H1 (cell line): ENCODE results near the gene SLU7. TPM values are rescaled to one million over a fixed set of nuclear protein-coding genes. Genes with fewer than 3 reads are reported as not detected.
A peak's percentile ranks its signal among the peaks of the same experiment; 100 is the strongest.

Experiments used
- CTCF ChIA-PET: fragments of 300-600 bp; sonication (Branson Sonifier 250); formaldehyde crosslinking; loops from one replicate; lab custom pipeline; 2021; ENCODE audit not compliant: partially characterized antibody; lab: Charles Lee
- POLR2A ChIA-PET: fragments of 300-600 bp; sonication (Branson Sonifier 250); formaldehyde crosslinking; loops from one replicate; lab custom pipeline; 2021; ENCODE audit warnings: inconsistent platforms; ENCODE audit not compliant: partially characterized antibody; lab: Charles Lee
- DNase-seq, 2 experiments: peaks; one replicate each; pipeline versions ENCODE4 v3.0.0 to v3.0.0-alpha.2; 2010 to 2022; ENCODE audit warnings: low spot score in 2 of 2, low read depth in 1 of 2, mixed read lengths in 1 of 2
- FAIRE-seq: peaks from 2 replicates; lab custom pipeline; 2011; peaks lifted over from hg19 to GRCh38; lab: Jason Lieb, UNC
- H2AFZ ChIP-seq: 2 replicates; pipeline ENCODE4 v1.8.1; 2012; ENCODE audit warnings: low read length, inconsistent platforms
- H2AK5ac ChIP-seq: 2 replicates; pipeline ENCODE4 v1.6.1; 2013; ENCODE audit warnings: low read depth, low read length
- H2BK120ac ChIP-seq: replicated peaks from 2 replicates; pipeline ENCODE3; 2013; ENCODE audit warnings: low read depth, low read length, inconsistent platforms
- H2BK12ac ChIP-seq: 2 replicates; pipeline ENCODE4 v1.6.1; 2013; ENCODE audit warnings: low read depth, low read length
- H2BK15ac ChIP-seq: 2 replicates; pipeline ENCODE4 v1.6.1; 2013; ENCODE audit warnings: low read length
- H2BK20ac ChIP-seq: 2 replicates; pipeline ENCODE4 v1.6.1; 2013; ENCODE audit warnings: low read length
- H2BK5ac ChIP-seq: 2 replicates; pipeline ENCODE4 v1.6.1; 2013; ENCODE audit warnings: low read depth, low read length
- H3K14ac ChIP-seq: 2 replicates; pipeline ENCODE4 v1.6.1; 2013; ENCODE audit warnings: inconsistent platforms; ENCODE audit not compliant: insufficient read length
- H3K18ac ChIP-seq: 2 replicates; pipeline ENCODE4 v1.6.1; 2013; ENCODE audit warnings: low read length; ENCODE audit errors: extremely low read depth
- H3K23ac ChIP-seq: 2 replicates; pipeline ENCODE4 v1.6.1; 2013; ENCODE audit warnings: inconsistent platforms; ENCODE audit not compliant: insufficient read length
- H3K23me2 ChIP-seq: 2 replicates; pipeline ENCODE4 v1.6.1; 2013; ENCODE audit warnings: low read depth, low read length
- H3K27ac ChIP-seq: 2 replicates; pipeline ENCODE4 v1.6.1; 2011; ENCODE audit warnings: low read depth, low read length, inconsistent platforms
- H3K27me3 ChIP-seq, 4 experiments: replicated peaks in 1 of 4; 1 replicate in 1 of 4; 2 replicates in 3 of 4; pipeline versions ENCODE4 v1.6.1 to v1.8.1; 2011 to 2013; ENCODE audit warnings: low read length in 3 of 4, mild to moderate bottlenecking in 3 of 4, inconsistent platforms in 2 of 4, mixed read lengths in 2 of 4, moderate library complexity in 1 of 4; ENCODE audit not compliant: control insufficient read depth in 3 of 4, insufficient read depth in 3 of 4; ENCODE audit errors: extremely low read depth in 1 of 4
- H3K36me3 ChIP-seq, 4 experiments: 2 replicates each; pipeline versions ENCODE4 v1.6.1 to v1.8.1; 2011 to 2013; ENCODE audit warnings: mild to moderate bottlenecking in 4 of 4, low read length in 3 of 4, moderate library complexity in 2 of 4, control low read depth in 1 of 4, inconsistent platforms in 1 of 4; ENCODE audit not compliant: insufficient read depth in 4 of 4, control insufficient read depth in 2 of 4
- H3K4ac ChIP-seq: replicated peaks from 2 replicates; pipeline ENCODE3; 2013; ENCODE audit warnings: low read length, low read depth, mixed read lengths, inconsistent platforms; ENCODE audit not compliant: insufficient read length
- H3K4me1 ChIP-seq, 4 experiments: replicated peaks in 1 of 4; 1 replicate in 1 of 4; 2 replicates in 3 of 4; pipeline versions ENCODE4 v1.6.1 to v1.8.1; 2011 to 2013; ENCODE audit warnings: low read length in 3 of 4, inconsistent platforms in 2 of 4, mixed read lengths in 1 of 4; ENCODE audit not compliant: insufficient read depth in 4 of 4, control insufficient read depth in 3 of 4
- H3K4me2 ChIP-seq, 2 experiments: 2 replicates each; pipeline versions ENCODE4 v1.6.1 to v1.8.1; 2011 to 2013; ENCODE audit warnings: low read depth in 2 of 2, low read length in 2 of 2, control low read depth in 1 of 2, inconsistent platforms in 1 of 2, mild to moderate bottlenecking in 1 of 2; ENCODE audit not compliant: insufficient read depth in 1 of 2
- H3K4me3 ChIP-seq, 4 experiments: fragments of 200-600, 300-600 bp in 1 of 4; sonication (generic), shearing (Covaris generic), sonication (Bioruptor Twin) in 1 of 4; 2 replicates each; pipeline versions ENCODE4 v1.5.1 to v1.8.1; 2011 to 2016; ENCODE audit warnings: low read length in 4 of 4, low read depth in 3 of 4, control low read depth in 2 of 4, inconsistent platforms in 2 of 4, mild to moderate bottlenecking in 2 of 4, mixed read lengths in 1 of 4, moderate library complexity in 1 of 4; ENCODE audit not compliant: insufficient read depth in 2 of 4; ENCODE audit errors: extremely low read depth in 1 of 4
- H3K56ac ChIP-seq: replicated peaks from 2 replicates; pipeline ENCODE3; 2013; ENCODE audit warnings: low read depth, mild to moderate bottlenecking, mixed read lengths, low read length, inconsistent platforms; ENCODE audit not compliant: insufficient read length
- H3K79me1 ChIP-seq: 2 replicates; pipeline ENCODE4 v1.6.1; 2013; ENCODE audit warnings: low read depth, low read length, control low read depth
- H3K79me2 ChIP-seq, 2 experiments: 2 replicates each; pipeline versions ENCODE4 v1.6.1 to v1.8.1; 2012 to 2013; ENCODE audit warnings: low read length in 2 of 2, mild to moderate bottlenecking in 2 of 2, inconsistent platforms in 1 of 2; ENCODE audit not compliant: insufficient read depth in 2 of 2, control insufficient read depth in 1 of 2
- H3K9ac ChIP-seq, 4 experiments: replicated peaks in 1 of 4; 1 replicate in 1 of 4; 2 replicates in 3 of 4; pipeline versions ENCODE4 v1.6.1 to v1.8.1; 2011 to 2013; ENCODE audit warnings: low read depth in 3 of 4, low read length in 3 of 4, control low read depth in 2 of 4, mild to moderate bottlenecking in 2 of 4, moderate library complexity in 2 of 4, inconsistent platforms in 1 of 4; ENCODE audit errors: extremely low read depth in 1 of 4
- H3K9me3 ChIP-seq, 2 experiments: 2 replicates each; pipeline versions ENCODE4 v1.6.1 to v1.8.1; 2012 to 2013; ENCODE audit warnings: mild to moderate bottlenecking in 2 of 2, moderate library complexity in 2 of 2, control low read depth in 1 of 2, inconsistent platforms in 1 of 2, low read depth in 1 of 2, low read length in 1 of 2, mixed read lengths in 1 of 2; ENCODE audit not compliant: insufficient read depth in 2 of 2
- H4K20me1 ChIP-seq, 2 experiments: replicated peaks in 1 of 2; 2 replicates each; pipeline versions ENCODE3 to v1.8.1; 2011 to 2013; ENCODE audit warnings: inconsistent platforms in 2 of 2, low read length in 2 of 2, mild to moderate bottlenecking in 1 of 2; ENCODE audit not compliant: insufficient read depth in 2 of 2, control insufficient read depth in 1 of 2
- H4K5ac ChIP-seq: 2 replicates; pipeline ENCODE4 v1.6.1; 2013; ENCODE audit warnings: low read length, low read depth, mixed read lengths, inconsistent platforms; ENCODE audit not compliant: insufficient read length
- H4K8ac ChIP-seq: 2 replicates; pipeline ENCODE4 v1.8.0; 2013; ENCODE audit warnings: mild to moderate bottlenecking, moderate library complexity, low read length, inconsistent platforms; ENCODE audit not compliant: insufficient read depth; ENCODE audit errors: extremely low read depth
- H4K91ac ChIP-seq: replicated peaks from 2 replicates; pipeline ENCODE3; 2013; ENCODE audit warnings: low read length, mixed read lengths, inconsistent platforms; ENCODE audit not compliant: insufficient read length
- ASH2L ChIP-seq: fragments of 200-600, 300-600 bp; sonication (generic); IDR thresholded peaks from one replicate; pipeline ENCODE4 v1.7.1; 2017; ENCODE audit warnings: low read length
- CBX5 ChIP-seq: fragments of 300-800, 300-1000 bp; sonication (generic); IDR thresholded peaks from 2 replicates; pipeline ENCODE4 v1.7.1; 2016; ENCODE audit warnings: antibody characterized with exemption, low read length, low read depth
- CEBPB ChIP-seq: IDR thresholded peaks from 2 replicates; pipeline ENCODE4 v1.6.1; 2012; ENCODE audit warnings: low read depth, low read length
- CHD1 ChIP-seq: IDR thresholded peaks from 2 replicates; pipeline ENCODE4 v1.6.1; 2012; ENCODE audit warnings: low read depth, low read length, improper control_type of control experiment
- PHF8 ChIP-seq: fragments of 200-600 bp; sonication (generic); conservative IDR thresholded peaks from 2 replicates; pipeline ENCODE4 v1.7.1; 2012; ENCODE audit warnings: low read depth, mild to moderate bottlenecking, inconsistent platforms, low read length, moderate library complexity
- SIRT6 ChIP-seq: IDR thresholded peaks from one replicate; pipeline ENCODE4 v1.7.1; 2012; ENCODE audit warnings: low read length, inconsistent platforms
- SP1 ChIP-seq: IDR thresholded peaks from 2 replicates; pipeline ENCODE4 v1.6.1; 2011; ENCODE audit warnings: low read depth, low read length
- SUZ12 ChIP-seq: fragments of 200-600 bp; sonication (generic); IDR thresholded peaks from 2 replicates; pipeline ENCODE4 v1.6.1; 2012; ENCODE audit warnings: mild to moderate bottlenecking, inconsistent platforms, low read length, moderate library complexity, mixed read lengths
- TEAD4 ChIP-seq: IDR thresholded peaks from 2 replicates; pipeline ENCODE4 v1.6.1; 2012; ENCODE audit warnings: low read depth, low read length, inconsistent platforms, mixed read lengths
- YY1 ChIP-seq: IDR thresholded peaks from 2 replicates; pipeline ENCODE4 v1.6.1; 2011; ENCODE audit warnings: low read depth, mild to moderate bottlenecking, low read length
- WGBS, 2 experiments: shearing (Covaris generic) in 1 of 2; methylation state at CpG; one replicate each; pipeline versions ENCODE4 v1.1.6 to v1.1.7; 2013 to 2015; ENCODE audit warnings: low lambda C conversion rate in 2 of 2, mixed read lengths in 2 of 2, inconsistent platforms in 1 of 2, low coverage in 1 of 2, missing lambda C conversion rate in 1 of 2; ENCODE audit not compliant: insufficient replicate concordance in 2 of 2, insufficient coverage in 1 of 2, insufficient read length in 1 of 2; ENCODE audit errors: extremely low coverage in 1 of 2, missing lambda C conversion rate in 1 of 2; 5-methylcytosine and 5-hydroxymethylcytosine counted together
- polyA plus RNA-seq, 7 experiments: library from polyadenylated mRNA; depleted of rRNA in 3 of 7; stranded (reverse) in 5 of 7; unstranded in 2 of 7; fragments of >200 nt in 5 of 7; fragments of 200-250 nt in 2 of 7; gene quantifications; 1 replicate in 5 of 7; 2 replicates in 1 of 7; 4 replicates in 1 of 7; pipeline versions ENCODE4 v1.2.1 to v1.2.3, GENCODE V29; 2011 to 2013; ENCODE audit warnings: missing spikeins in 2 of 7, mixed read lengths in 2 of 7
- total RNA-seq: library from RNA; stranded (reverse); fragmentation: NEBNext Ultra II Directional; extraction: Animal tissue kit (Norgen Biotek cat#: 25700); gene quantifications from 2 replicates; pipeline ENCODE4 v1.2.1, GENCODE V29; 2021
- TF ChIP-seq, protein P1 (sequence below), 3 experiments: IDR thresholded peaks; 1 replicate in 2 of 3; 2 replicates in 1 of 3; pipeline versions ENCODE4 v1.5.1 to v1.6.1; 2011; ENCODE audit warnings: low read length in 3 of 3, mild to moderate bottlenecking in 3 of 3, inconsistent platforms in 2 of 3, low read depth in 1 of 3, moderate library complexity in 1 of 3; ENCODE audit not compliant: insufficient read depth in 1 of 3; ENCODE audit errors: control extremely low read depth in 1 of 3

The SLU7 gene
- total and polyA plus RNA-seq, 2 of the 8 experiments (the other 6 are each of a cell fraction or from before 2014, with no cell fraction given): 6.0 to 34.1 TPM

DNA sequence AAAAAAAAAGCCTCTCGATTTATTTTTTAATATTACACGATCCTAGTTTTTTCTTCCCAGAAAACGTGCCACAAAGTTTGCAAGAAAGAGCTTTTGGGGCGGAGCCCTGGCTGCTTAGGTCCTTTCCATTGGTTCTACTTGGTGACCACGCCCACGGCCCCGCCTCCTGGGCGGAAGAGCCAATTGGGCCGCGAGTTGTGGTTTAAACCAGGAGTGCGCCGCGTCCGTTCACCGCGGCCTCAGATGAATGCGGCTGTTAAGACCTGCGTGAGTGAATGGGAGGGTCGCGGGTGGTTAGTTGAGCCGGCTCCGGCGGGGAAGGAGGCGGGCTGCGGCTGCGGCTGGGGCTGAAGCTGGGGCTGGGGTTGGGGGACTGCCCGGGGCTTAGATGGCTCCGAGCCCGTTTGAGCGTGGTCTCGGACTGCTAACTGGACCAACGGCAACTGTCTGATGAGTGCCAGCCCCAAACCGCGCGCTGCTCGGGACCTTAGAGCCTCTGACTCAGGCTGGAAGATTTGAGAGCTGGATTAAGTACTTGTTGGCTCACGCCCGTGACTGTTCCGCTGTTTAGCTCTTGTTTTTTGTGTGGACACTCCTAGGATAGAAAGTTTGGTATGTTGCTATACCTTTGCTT is 2.9 kb upstream of the SLU7 start, which contains the start of gene PTTG1:
Gene PTTG1, plus strand, starts transcription at position 231 of the 634 bp plus-strand sequence. CDS start 458 bp downstream, outside the sequence.
- Histone ChIP-seq H4K8ac (no peak within 1 kb of the TSS), H3K4me2 (peak within 1 kb of the TSS; percentile 61 to 75), H3K79me1 (peaks cover 2% of the 10 kb centered on the region; the same call in 1 of the 2 replicates), H3K4me3 (peak within 1 kb of the TSS; percentile 41 to 69 (median 62)), H3K56ac (peak within 1 kb of the TSS; percentile 28), H3K14ac (no peak within 1 kb of the TSS), H3K79me2 (peaks cover 9 to 53% of the 10 kb centered on the region in 2 experiments), H2BK20ac (no peak within 1 kb of the TSS), H2BK12ac (no peak within 1 kb of the TSS), H2BK15ac (no peak within 1 kb of the TSS), H4K5ac (no peak within 1 kb of the TSS), H4K20me1 (peaks cover 0 to 3% of the 10 kb centered on the region in 2 experiments), H3K9me3 (no peaks in the 10 kb centered on the region), H2AK5ac (no peak within 1 kb of the TSS), H3K4me1 (peaks cover 0 to 8% (median 4%) of the 10 kb centered on the region in 4 experiments; a peak in 3 of 7 replicates), H3K27me3 (no peaks in the 10 kb centered on the region), H2BK120ac (no peak within 1 kb of the TSS), H3K4ac (no peak within 1 kb of the TSS), H2BK5ac (peak within 1 kb of the TSS; percentile 20; the same call in 1 of the 2 replicates), H3K9ac (peak within 1 kb of the TSS; percentile 27 to 95 (median 62); a peak in 6 of 7 replicates), H3K18ac (no peak within 1 kb of the TSS), H3K27ac (no peak within 1 kb of the TSS), H3K23ac (no peak within 1 kb of the TSS), H3K23me2 (peaks cover 5% of the 10 kb centered on the region), H4K91ac (peak within 1 kb of the TSS; percentile 22), H3K36me3 (peaks cover 2 to 36% (median 22%) of the 10 kb centered on the region in 4 experiments; a peak in 6 of 8 replicates), H2AFZ (no peak within 1 kb of the TSS)
- POLR2A ChIA-PET: interaction anchor here (0.6 to 1.7 kb wide), 11 partner anchors 9 to 297 kb away, joined by 3 to 6 read pairs (median 4); no protein-coding TSS in a partner anchor
- 2% methylated on average over 38 of the region's 39 CpGs; no CpG with 5 or more reads in 1 of the 2 experiments for WGBS, 2 experiments
- FAIRE-seq: no peak
- CTCF ChIA-PET: interaction anchor here (0.8 to 1.8 kb wide), 4 partner anchors 18 to 262 kb away, joined by 3 to 5 read pairs (median 4); no protein-coding TSS in a partner anchor
- peak; percentile 89 to 96 for DNase-seq
- TF ChIP-seq CEBPB (no peak), SIRT6 (no peak), CBX5 (no peak), CHD1 (no peak), ASH2L (peak; percentile 83), TEAD4 (no peak), SUZ12 (no peak), SP1 (peak; percentile 74; the same call in 1 of the 2 replicates), PHF8 (peak; percentile 77), YY1 (no peak)
- TF ChIP-seq, protein P1, sequence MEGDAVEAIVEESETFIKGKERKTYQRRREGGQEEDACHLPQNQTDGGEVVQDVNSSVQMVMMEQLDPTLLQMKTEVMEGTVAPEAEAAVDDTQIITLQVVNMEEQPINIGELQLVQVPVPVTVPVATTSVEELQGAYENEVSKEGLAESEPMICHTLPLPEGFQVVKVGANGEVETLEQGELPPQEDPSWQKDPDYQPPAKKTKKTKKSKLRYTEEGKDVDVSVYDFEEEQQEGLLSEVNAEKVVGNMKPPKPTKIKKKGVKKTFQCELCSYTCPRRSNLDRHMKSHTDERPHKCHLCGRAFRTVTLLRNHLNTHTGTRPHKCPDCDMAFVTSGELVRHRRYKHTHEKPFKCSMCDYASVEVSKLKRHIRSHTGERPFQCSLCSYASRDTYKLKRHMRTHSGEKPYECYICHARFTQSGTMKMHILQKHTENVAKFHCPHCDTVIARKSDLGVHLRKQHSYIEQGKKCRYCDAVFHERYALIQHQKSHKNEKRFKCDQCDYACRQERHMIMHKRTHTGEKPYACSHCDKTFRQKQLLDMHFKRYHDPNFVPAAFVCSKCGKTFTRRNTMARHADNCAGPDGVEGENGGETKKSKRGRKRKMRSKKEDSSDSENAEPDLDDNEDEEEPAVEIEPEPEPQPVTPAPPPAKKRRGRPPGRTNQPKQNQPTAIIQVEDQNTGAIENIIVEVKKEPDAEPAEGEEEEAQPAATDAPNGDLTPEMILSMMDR (IDR thresholded peaks at IDR 0.05; ENCODE audit: control extremely low read depth in 1 of 3, insufficient read depth in 1 of 3, low read depth in 1 of 3, low read length in 3 of 3): no peak
